Endodermal cell (in vitro differentiated cells): ENCODE measurements around the gene SORCS2. TPM values are rescaled to one million over a fixed set of nuclear protein-coding genes. Genes with fewer than 3 reads are reported as not detected.

Source experiments
- DNase-seq: peaks from one replicate; pipeline ENCODE4 v3.0.0-alpha.2; 2017
- H3K27ac ChIP-seq: 2 replicates; pipeline ENCODE4 v1.5.1; 2013; ENCODE audit warnings: mild to moderate bottlenecking, low read depth, low read length, moderate library complexity
- H3K27me3 ChIP-seq: 2 replicates; pipeline ENCODE4 v1.6.1; 2013; ENCODE audit warnings: mild to moderate bottlenecking, low read length, moderate library complexity; ENCODE audit not compliant: insufficient read depth, control insufficient read depth, poor library complexity, severe bottlenecking
- H3K36me3 ChIP-seq: 2 replicates; pipeline ENCODE4 v1.7.0; 2013; ENCODE audit warnings: mild to moderate bottlenecking, low read length, moderate library complexity; ENCODE audit not compliant: control insufficient read depth, insufficient read depth
- H3K4me1 ChIP-seq: one replicate; pipeline ENCODE4 v1.7.0; 2013; ENCODE audit warnings: low read length; ENCODE audit not compliant: control insufficient read depth, insufficient read depth
- H3K4me3 ChIP-seq: 2 replicates; pipeline ENCODE4 v1.5.1; 2013; ENCODE audit warnings: mild to moderate bottlenecking, low read length, moderate library complexity
- H3K9ac ChIP-seq: 2 replicates; pipeline ENCODE4 v1.6.1; 2013; ENCODE audit warnings: mild to moderate bottlenecking, low read length, moderate library complexity; ENCODE audit not compliant: poor library complexity, severe bottlenecking; ENCODE audit errors: extremely low read depth
- H3K9me3 ChIP-seq: 2 replicates; pipeline ENCODE4 v1.6.1; 2013; ENCODE audit warnings: mild to moderate bottlenecking, low read length, moderate library complexity; ENCODE audit not compliant: control insufficient read depth
- H3K27ac Mint-ChIP-seq: 2 replicates; pipeline ENCODE4 v1.8.0; 2020; ENCODE audit warnings: mixed read lengths
- H3K27me3 Mint-ChIP-seq: 2 replicates; pipeline ENCODE4 v1.8.0; 2021; ENCODE audit warnings: mild to moderate bottlenecking, mixed read lengths; ENCODE audit not compliant: insufficient read depth
- H3K36me3 Mint-ChIP-seq: 2 replicates; pipeline ENCODE4 v1.8.0; 2020; ENCODE audit warnings: low read depth, mixed read lengths
- H3K4me1 Mint-ChIP-seq: 2 replicates; pipeline ENCODE4 v1.8.0; 2020; ENCODE audit warnings: mixed read lengths
- H3K4me3 Mint-ChIP-seq: 2 replicates; pipeline ENCODE4 v1.8.0; 2020; ENCODE audit warnings: mild to moderate bottlenecking, moderate library complexity, mixed read lengths
- H3K9me3 Mint-ChIP-seq: 2 replicates; pipeline ENCODE4 v1.8.0; 2020; ENCODE audit warnings: mild to moderate bottlenecking, mixed read lengths
- CTCF ChIP-seq: fragments of 200-600 bp; sonication (generic); conservative IDR thresholded peaks from 2 replicates; pipeline ENCODE4 v1.5.0; 2021; ENCODE audit warnings: antibody characterized with exemption, mild to moderate bottlenecking
- WGBS, 2 experiments: methylation state at CpG; one replicate each; pipeline versions ENCODE4 v1.1.5 to v1.1.7; 2013; ENCODE audit warnings: missing lambda C conversion rate in 2 of 2, mixed read lengths in 1 of 2; ENCODE audit not compliant: insufficient coverage in 1 of 2, insufficient read length in 1 of 2; 5-methylcytosine and 5-hydroxymethylcytosine counted together
- total RNA-seq, 2 donors: library from RNA; stranded (reverse); fragmentation: NEBNext Ultra II Directional in 1 of 2; extraction: Animal tissue kit (Norgen Biotek cat#: 25700) in 1 of 2; gene quantifications; 2 replicates in 1 of 2; 3 replicates in 1 of 2; pipeline ENCODE4 v1.2.1, GENCODE V29; 2021

SORCS2 gene
- total RNA-seq, 2 donors from 2014 or later = 1.4 to 1.9 TPM

DNA sequence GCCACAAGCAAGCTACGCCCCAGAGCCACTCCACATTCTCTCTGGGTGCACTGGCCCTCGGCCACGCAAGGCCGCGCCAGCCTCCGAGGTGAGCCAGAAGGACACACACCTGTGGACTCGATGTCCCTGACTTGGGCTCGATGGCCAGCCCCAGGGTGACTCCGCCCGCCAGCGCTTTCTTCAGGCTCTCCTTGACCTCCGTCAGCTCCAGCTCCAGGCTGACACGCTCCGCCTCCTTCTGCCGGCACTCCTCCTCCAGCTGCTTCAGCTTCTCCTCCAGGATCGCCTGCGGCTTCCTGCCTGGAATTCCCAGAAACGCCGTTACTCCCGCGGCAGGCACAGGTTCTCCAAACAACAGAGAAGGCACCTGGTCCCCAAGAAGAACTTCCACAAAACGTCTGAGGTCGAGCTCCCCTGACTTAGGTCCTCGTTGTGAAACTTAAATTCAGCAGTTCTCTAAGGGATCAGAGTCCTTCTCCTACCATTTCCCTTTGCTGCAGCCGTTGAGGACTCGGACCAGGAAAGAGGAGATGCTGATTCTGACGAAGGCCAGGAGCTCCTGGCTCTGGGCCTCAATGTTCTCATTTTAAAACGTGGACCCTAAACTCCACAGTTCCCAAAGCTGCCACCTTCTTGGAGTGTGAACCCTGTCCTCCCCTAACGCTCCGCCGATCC is 580.5 kb downstream of the SORCS2 start:
- WGBS, 2 experiments = 86% methylated on average over 23 to 31 of the region's 31 CpGs
- Mint-ChIP-seq H3K27me3 (no peaks in the 10 kb centered on the region), H3K27ac (peak overlapping the region; percentile 69), H3K36me3 (peaks cover 63% of the 10 kb centered on the region), H3K9me3 (no peaks in the 10 kb centered on the region), H3K4me3 (no peak overlapping the region), H3K4me1 (peaks cover 7% of the 10 kb centered on the region)
- DNase-seq = peak; percentile 58
- no peak overlapping the region for H3K9ac ChIP-seq
- no peaks in the 10 kb centered on the region for H3K4me1 ChIP-seq
- no peaks in the 10 kb centered on the region for H3K27me3 ChIP-seq
- no peaks in the 10 kb centered on the region for H3K9me3 ChIP-seq
- no peak overlapping the region for H3K27ac ChIP-seq
- H3K4me3 ChIP-seq = no peak overlapping the region
- no peak for TF ChIP-seq CTCF
- peaks cover 72% of the 10 kb centered on the region for H3K36me3 ChIP-seq

GRCh38 chr4:7773401-7774180 is 581.3 kb downstream of the SORCS2 start:
- WGBS, 2 experiments = 92% methylated on average over 22 to 24 of the region's 24 CpGs
- H3K27me3 Mint-ChIP-seq = no peaks in the 10 kb centered on the region
- Histone ChIP-seq H3K4me1 (no peaks in the 10 kb centered on the region), H3K27ac (no peak overlapping the region), H3K4me3 (no peak overlapping the region), H3K36me3 (peaks cover 74% of the 10 kb centered on the region), H3K9me3 (no peaks in the 10 kb centered on the region), H3K27me3 (no peaks in the 10 kb centered on the region), H3K9ac (no peak overlapping the region)
- H3K36me3 Mint-ChIP-seq = peaks cover 64% of the 10 kb centered on the region
- H3K9me3 Mint-ChIP-seq = no peaks in the 10 kb centered on the region
- H3K27ac Mint-ChIP-seq = no peak overlapping the region
- no peak overlapping the region for H3K4me3 Mint-ChIP-seq
- DNase-seq = no peak
- H3K4me1 Mint-ChIP-seq = peaks cover 7% of the 10 kb centered on the region
- no peak for TF ChIP-seq CTCF

GRCh38 chr4:7774301-7775294 is 582.3 kb downstream of the SORCS2 start:
- 90 to 91% methylated on average over 13 to 22 of the region's 22 CpGs for WGBS, 2 experiments
- Histone ChIP-seq H3K4me1 (no peaks in the 10 kb centered on the region), H3K4me3 (no peak overlapping the region), H3K9me3 (no peaks in the 10 kb centered on the region), H3K36me3 (peaks cover 74% of the 10 kb centered on the region), H3K27ac (no peak overlapping the region), H3K9ac (no peak overlapping the region), H3K27me3 (no peaks in the 10 kb centered on the region)
- H3K36me3 Mint-ChIP-seq = peaks cover 73% of the 10 kb centered on the region
- H3K4me3 Mint-ChIP-seq = no peak overlapping the region
- no peaks in the 10 kb centered on the region for H3K27me3 Mint-ChIP-seq
- DNase-seq = no peak
- no peak overlapping the region for H3K27ac Mint-ChIP-seq
- no peak for TF ChIP-seq CTCF
- H3K9me3 Mint-ChIP-seq = no peaks in the 10 kb centered on the region
- peaks cover 7% of the 10 kb centered on the region for H3K4me1 Mint-ChIP-seq
